A549 treated with dexamethasone at 1 μM for 4 hours (cell line): ENCODE results near the gene PTMS. TPM values are rescaled to one million over a fixed set of nuclear protein-coding genes. Genes with fewer than 3 reads are reported as not detected.

Experiments
- total RNA-seq: library from RNA; stranded (reverse); fragments of 200-300 nt; extraction: Qiagen RNA extraction; gene quantifications from 5 replicates; pipeline ENCODE4 v1.2.3, GENCODE V29; 2022

Gene PTMS
- 661 to 1,016 TPM (median 1,000 TPM) in 5 replicates for total RNA-seq

GRCh38 chr12:6765634-6766581 lies at the start of gene PTMS:
Gene PTMS, plus strand, starts transcription at chr12:6766363. Its CDS starts 343 bp downstream, at chr12:6766706.

GRCh38 chr12:6723607-6724408 lies 42.4 kb upstream of the PTMS start, which contains the start of gene COPS7A:
Gene COPS7A, plus strand, starts transcription at chr12:6724046. Its CDS starts 611 bp downstream, at chr12:6724657.

GRCh38 chr12:6752921-6753771 lies 13.0 kb upstream of the PTMS start, which contains the start of gene MLF2:
Gene MLF2, minus strand, starts transcription at chr12:6753141. Its CDS starts 807 bp downstream, at chr12:6752334.

GRCh38 chr12:6772331-6772695 lies 6.2 kb downstream of the PTMS start, which contains the start of gene LAG3:
Gene LAG3, plus strand, starts transcription at chr12:6772520. Its CDS starts 333 bp downstream, at chr12:6772853.

GRCh38 chr12:6788972-6789924 lies 23.1 kb downstream of the PTMS start, which contains the start of gene CD4:
Gene CD4, plus strand, starts transcription at chr12:6789528. Its CDS starts 10,611 bp downstream, at chr12:6800139.

Other genes starting within 250 kb of the PTMS start
- gene GAPDH, start 231.8 kb upstream of the PTMS start, total RNA-seq: 6,774 to 8,699 TPM (median 8,412 TPM) in 5 replicates
- gene IFFO1, start 210.3 kb upstream of the PTMS start, total RNA-seq: 1.3 to 2.0 TPM (median 1.5 TPM) in 5 replicates
- gene NOP2, start 198.1 kb upstream of the PTMS start, total RNA-seq: 84.8 to 101 TPM (median 93.6 TPM) in 5 replicates
- 61.0 to 71.4 TPM (median 66.7 TPM) in 5 replicates for gene CHD4, start 159.0 kb upstream of the PTMS start, total RNA-seq
- 0.51 to 0.87 TPM (median 0.71 TPM) in 5 replicates for gene LPAR5, start 130.4 kb upstream of the PTMS start, total RNA-seq
- gene ACRBP, start 118.9 kb upstream of the PTMS start, total RNA-seq: 0.13 to 0.23 TPM (median 0.19 TPM) in 5 replicates
- gene ING4, start 103.2 kb upstream of the PTMS start, total RNA-seq: 11.8 to 15.1 TPM (median 12.9 TPM) in 5 replicates
- gene ZNF384, start 77.0 kb upstream of the PTMS start, total RNA-seq: 49.3 to 61.4 TPM (median 58.0 TPM) in 5 replicates
- gene PIANP, start 65.5 kb upstream of the PTMS start, total RNA-seq: 0.56 to 1.0 TPM (median 0.96 TPM) in 5 replicates
- gene COPS7A, start 42.3 kb upstream of the PTMS start, total RNA-seq: 46.5 to 53.0 TPM (median 52.7 TPM) in 5 replicates
- gene MLF2, start 13.2 kb upstream of the PTMS start, total RNA-seq: 252 to 307 TPM (median 297 TPM) in 5 replicates
- 0.56 to 1.7 TPM (median 1.3 TPM) in 5 replicates for gene LAG3, start 6.2 kb downstream of the PTMS start, total RNA-seq
- gene CD4, start 23.2 kb downstream of the PTMS start, total RNA-seq: not detected in 5 replicates
- 0.29 to 0.64 TPM (median 0.41 TPM) in 5 replicates for gene GPR162, start 55.5 kb downstream of the PTMS start, total RNA-seq
- 19.9 to 28.7 TPM (median 24.8 TPM) in 5 replicates for gene P3H3, start 62.0 kb downstream of the PTMS start, total RNA-seq
- 0.59 to 2.3 TPM (median 1.5 TPM) in 5 replicates for gene GNB3, start 74.6 kb downstream of the PTMS start, total RNA-seq
- gene CDCA3, start 84.9 kb downstream of the PTMS start, total RNA-seq: 66.7 to 77.6 TPM (median 68.2 TPM) in 5 replicates
- 75.1 to 101 TPM (median 89.8 TPM) in 5 replicates for gene USP5, start 85.8 kb downstream of the PTMS start, total RNA-seq
- gene TPI1, start 101.2 kb downstream of the PTMS start, total RNA-seq: 1,541 to 1,693 TPM (median 1,645 TPM) in 5 replicates
- 26.1 to 33.1 TPM (median 31.8 TPM) in 5 replicates for gene SPSB2, start 106.9 kb downstream of the PTMS start, total RNA-seq
- gene LRRC23, start 138.5 kb downstream of the PTMS start, total RNA-seq: 16.4 to 19.6 TPM (median 17.6 TPM) in 5 replicates
- gene ENO2, start 148.2 kb downstream of the PTMS start, total RNA-seq: 28.2 to 31.8 TPM (median 30.8 TPM) in 5 replicates
- 38.8 to 85.5 TPM (median 83.0 TPM) in 5 replicates for gene ATN1, start 161.6 kb downstream of the PTMS start, total RNA-seq
- not detected in 5 replicates for gene RNU7-1, start 177.5 kb downstream of the PTMS start, total RNA-seq
- gene C12orf57, start 177.7 kb downstream of the PTMS start, total RNA-seq: 252 to 292 TPM (median 272 TPM) in 5 replicates
- 6.6 to 14.6 TPM (median 11.5 TPM) in 5 replicates for gene PTPN6, start 185.0 kb downstream of the PTMS start, total RNA-seq
- gene PHB2, start 204.3 kb downstream of the PTMS start, total RNA-seq: 294 to 330 TPM (median 316 TPM) in 5 replicates
- gene EMG1, start 204.6 kb downstream of the PTMS start, total RNA-seq: 54.7 to 69.8 TPM (median 56.2 TPM) in 5 replicates